ENCODE results near the gene CISTR.

DNA sequence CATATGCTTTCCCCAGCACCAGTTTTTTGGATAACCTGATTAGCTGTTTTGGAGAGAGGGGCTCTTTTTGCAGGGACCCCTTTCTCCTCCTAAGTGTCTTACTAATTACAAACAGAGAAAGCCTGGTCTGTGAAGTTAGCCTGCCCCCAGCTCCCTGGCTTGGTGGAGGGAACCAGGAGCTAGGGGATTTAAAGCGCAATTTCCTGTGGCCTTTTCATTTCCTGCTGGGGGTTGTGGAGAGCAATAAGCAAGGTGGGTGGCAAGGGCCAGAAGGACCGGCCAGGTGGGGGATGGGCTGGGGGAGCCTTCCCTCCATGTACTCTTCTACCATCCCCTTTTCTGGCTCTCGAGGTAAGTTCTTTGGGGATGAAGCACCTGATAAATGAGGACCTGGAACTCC, 4.1 kb upstream of the CISTR start:
- TF ChIP-seq CTCF (IDR thresholded peaks at IDR 0.05) = no peak
- TF ChIP-seq POLR2A (IDR thresholded peaks at IDR 0.05) = no peak

Measured in testis (tissue), 2 donors.